ENCODE measurements around the gene PDE4D.

DNA sequence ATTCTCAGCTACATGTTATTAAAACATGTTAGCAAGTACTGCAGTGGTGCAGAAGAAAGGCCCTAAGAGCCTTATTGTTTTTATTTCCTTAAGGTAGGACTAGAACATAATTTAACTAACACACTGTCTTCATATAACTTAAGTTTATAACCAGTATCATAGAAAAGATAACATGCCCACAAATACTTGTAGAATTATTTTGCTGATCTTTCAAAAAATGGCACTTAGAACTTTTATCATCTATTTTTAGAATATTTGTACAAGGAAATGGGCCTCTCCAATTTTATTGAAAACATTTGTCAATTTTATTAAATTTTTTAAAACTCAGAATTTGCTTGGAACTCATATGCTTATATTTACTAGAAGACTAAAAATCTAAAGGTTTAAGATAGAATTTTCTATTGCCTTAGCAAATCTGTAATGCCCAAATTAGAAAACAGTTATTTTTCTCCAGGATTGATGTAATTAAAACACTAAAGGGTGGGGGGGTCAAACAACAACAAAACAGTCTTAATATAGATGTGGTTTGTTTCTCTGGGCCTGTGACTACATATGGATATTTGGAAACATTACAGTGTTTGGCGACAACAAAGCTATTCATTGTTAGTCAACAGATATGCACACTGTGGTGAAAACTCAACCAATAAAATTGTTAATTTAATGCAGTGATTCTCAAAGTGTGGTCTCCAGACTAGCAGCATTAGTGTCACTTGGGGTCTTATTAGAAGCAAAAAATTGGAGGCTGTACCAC is 360.4 kb downstream of the PDE4D start:
- TF ChIP-seq, protein P1, sequence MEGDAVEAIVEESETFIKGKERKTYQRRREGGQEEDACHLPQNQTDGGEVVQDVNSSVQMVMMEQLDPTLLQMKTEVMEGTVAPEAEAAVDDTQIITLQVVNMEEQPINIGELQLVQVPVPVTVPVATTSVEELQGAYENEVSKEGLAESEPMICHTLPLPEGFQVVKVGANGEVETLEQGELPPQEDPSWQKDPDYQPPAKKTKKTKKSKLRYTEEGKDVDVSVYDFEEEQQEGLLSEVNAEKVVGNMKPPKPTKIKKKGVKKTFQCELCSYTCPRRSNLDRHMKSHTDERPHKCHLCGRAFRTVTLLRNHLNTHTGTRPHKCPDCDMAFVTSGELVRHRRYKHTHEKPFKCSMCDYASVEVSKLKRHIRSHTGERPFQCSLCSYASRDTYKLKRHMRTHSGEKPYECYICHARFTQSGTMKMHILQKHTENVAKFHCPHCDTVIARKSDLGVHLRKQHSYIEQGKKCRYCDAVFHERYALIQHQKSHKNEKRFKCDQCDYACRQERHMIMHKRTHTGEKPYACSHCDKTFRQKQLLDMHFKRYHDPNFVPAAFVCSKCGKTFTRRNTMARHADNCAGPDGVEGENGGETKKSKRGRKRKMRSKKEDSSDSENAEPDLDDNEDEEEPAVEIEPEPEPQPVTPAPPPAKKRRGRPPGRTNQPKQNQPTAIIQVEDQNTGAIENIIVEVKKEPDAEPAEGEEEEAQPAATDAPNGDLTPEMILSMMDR (conservative IDR thresholded peaks at IDR 0.05; ENCODE audit: low read depth, low read length) = no peak
- no peak for TF ChIP-seq EZH2 (IDR thresholded peaks at IDR 0.05; ENCODE audit: borderline replicate concordance, low read depth, low read length, poor library complexity, severe bottlenecking)
